HG02943 (cell line): ENCODE measurements around the gene HSPG2.

ENCODE experiments used
- ATAC-seq: cut with Tn5 transposase; IDR thresholded peaks from one replicate; pipeline ENCODE4 v1.9.1; 2021; ENCODE audit warnings: mild to moderate bottlenecking, low read depth, moderate library complexity; ENCODE audit not compliant: unreplicated experiment

Gene HSPG2

GRCh38 chr1:21775550-21775914, 161.6 kb downstream of the HSPG2 start:
- no peak for ATAC-seq

- ATAC-seq, result no peak
These were observed 162.1 kb downstream of the HSPG2 start for GRCh38 chr1:21774835-21775549.

DNA sequence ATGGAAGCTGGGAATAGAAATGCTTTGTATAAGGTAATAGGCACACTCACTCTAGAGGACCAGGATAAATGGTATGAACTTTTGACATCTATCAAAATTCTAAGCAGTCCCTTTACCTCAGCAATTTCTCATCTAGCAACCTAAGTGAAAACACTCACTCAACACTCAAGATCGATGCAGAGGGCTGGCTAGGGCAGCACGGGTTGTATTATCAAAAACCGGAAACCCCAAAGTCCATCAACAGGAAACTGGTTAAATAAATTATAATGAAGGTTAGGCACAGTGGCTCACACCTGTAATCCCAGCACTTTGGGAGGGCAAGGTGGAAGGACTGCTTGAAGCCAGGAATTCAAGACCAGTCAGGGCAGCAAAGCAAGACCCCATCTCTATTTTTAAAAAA, 163.5 kb downstream of the HSPG2 start:
- ATAC-seq, result no peak
